Spleen (tissue), 11 donors: ENCODE results near the gene FILIP1L. TPM values are rescaled to one million over a fixed set of nuclear protein-coding genes. Genes with fewer than 3 reads are reported as not detected.

Source experiments
- DNase-seq: peaks from one replicate; pipeline ENCODE4 v3.0.0-alpha.2; 2020
- H3K27ac ChIP-seq, 8 donors: fragments of 200-600 bp; sonication (generic) in 7 of 8; 1 replicate in 4 of 8; 2 replicates in 4 of 8; pipeline versions ENCODE4 v1.5.0 to v1.8.0; 2016 to 2021; ENCODE audit warnings: inconsistent platforms in 4 of 8, mild to moderate bottlenecking in 4 of 8, moderate library complexity in 1 of 8
- H3K27me3 ChIP-seq, 7 donors: fragments of 200-600 bp; sonication (generic) in 6 of 7; replicated peaks in 1 of 7; 1 replicate in 4 of 7; 2 replicates in 3 of 7; pipeline versions ENCODE4 v1.5.0 to v1.8.0; 2016 to 2021; ENCODE audit warnings: inconsistent platforms in 3 of 7, mild to moderate bottlenecking in 1 of 7
- H3K36me3 ChIP-seq, 6 donors: fragments of 200-600 bp; sonication (generic) in 5 of 6; 1 replicate in 4 of 6; 2 replicates in 2 of 6; pipeline versions ENCODE4 v1.5.0 to v1.8.0; 2016 to 2021; ENCODE audit warnings: inconsistent platforms in 2 of 6
- H3K4me1 ChIP-seq, 6 donors: fragments of 200-600 bp; sonication (generic) in 5 of 6; 1 replicate in 3 of 6; 2 replicates in 3 of 6; pipeline versions ENCODE4 v1.5.0 to v1.8.0; 2016 to 2021; ENCODE audit warnings: inconsistent platforms in 3 of 6
- H3K4me3 ChIP-seq, 8 donors: fragments of 200-600 bp; sonication (generic) in 7 of 8; 1 replicate in 4 of 8; 2 replicates in 4 of 8; pipeline versions ENCODE4 v1.5.0 to v1.8.0; 2016 to 2021; ENCODE audit warnings: inconsistent platforms in 4 of 8, mild to moderate bottlenecking in 4 of 8, moderate library complexity in 2 of 8
- H3K9me3 ChIP-seq, 8 donors: fragments of 200-600 bp; sonication (generic) in 7 of 8; 1 replicate in 4 of 8; 2 replicates in 4 of 8; pipeline versions ENCODE4 v1.5.0 to v1.8.0; 2016 to 2021; ENCODE audit warnings: inconsistent platforms in 4 of 8
- POLR2A ChIP-seq, 3 donors: fragments of 450-650 bp; IDR thresholded peaks; one replicate each; pipeline ENCODE4 v1.5.1; 2017; ENCODE audit warnings: antibody characterized with exemption in 3 of 3, mild to moderate bottlenecking in 1 of 3
- POLR2AphosphoS5 ChIP-seq, 3 donors: sonication (generic); formaldehyde crosslinking; IDR thresholded peaks; one replicate each; pipeline ENCODE4 v1.5.1; 2017; ENCODE audit warnings: antibody characterized with exemption in 3 of 3
- WGBS, 5 donors: extraction: QIAGEN DNeasy Blood & Tissue Kit in 3 of 5; methylation state at CpG; one replicate each; pipeline versions ENCODE4 v1.1.5 to v1.1.7; 2013 to 2018; 5-methylcytosine and 5-hydroxymethylcytosine counted together
- intact Hi-C: fragments of 100-400 bp; cut with DNase I; formaldehyde crosslinking; loops from one replicate; pipeline ENCODE4 v1.15.0; 2023; ENCODE audit warnings: low total_unique reads
- polyA plus RNA-seq, 3 donors: library from polyadenylated mRNA; stranded (reverse); fragments of 200-250 nt; gene quantifications; one replicate each; pipeline ENCODE4 v1.2.1, GENCODE V29; 2013
- total RNA-seq, 7 donors: library from RNA; depleted of rRNA in 3 of 7; stranded (reverse); fragments of >200 nt in 3 of 7; fragmentation: NEBNext Ultra II Directional in 4 of 7; extraction: Animal tissue kit (Norgen Biotek cat#: 25700) in 4 of 7; gene quantifications; one replicate each; pipeline versions ENCODE4 v1.1.0 to v1.2.1, GENCODE V29; 2016 to 2021
- TF ChIP-seq, protein P1 (sequence below), 11 experiments: fragments of 200-600 bp in 7 of 11; fragments of 450-650 bp in 4 of 11; sonication (generic) in 4 of 11; IDR thresholded peaks in 8 of 11; conservative IDR thresholded peaks in 3 of 11; 1 replicate in 7 of 11; 2 replicates in 4 of 11; pipeline versions ENCODE4 v1.4.0 to v1.8.0; 2016 to 2021; ENCODE audit warnings: antibody characterized with exemption in 11 of 11, inconsistent platforms in 4 of 11, mild to moderate bottlenecking in 1 of 11
- donor health status: healthy with polysubstance abuse.
- donor health status: DM: no; HTN: no; CAD: no; lungs with moderate emphysema.
- donor health status: DM: no; HTN: no; CAD: no.
- donor health status: Bipolar disorder and iron deficiency.
- donor health status: healthy.
- donor health status: DM: no; HTN: no; CAD: no.
- donor health status: DM: yes; HTN: yes; CAD: no.

Gene FILIP1L
- total and polyA plus RNA-seq, 10 donors, result 11.1 to 47.7 (median 30.9) TPM

DNA sequence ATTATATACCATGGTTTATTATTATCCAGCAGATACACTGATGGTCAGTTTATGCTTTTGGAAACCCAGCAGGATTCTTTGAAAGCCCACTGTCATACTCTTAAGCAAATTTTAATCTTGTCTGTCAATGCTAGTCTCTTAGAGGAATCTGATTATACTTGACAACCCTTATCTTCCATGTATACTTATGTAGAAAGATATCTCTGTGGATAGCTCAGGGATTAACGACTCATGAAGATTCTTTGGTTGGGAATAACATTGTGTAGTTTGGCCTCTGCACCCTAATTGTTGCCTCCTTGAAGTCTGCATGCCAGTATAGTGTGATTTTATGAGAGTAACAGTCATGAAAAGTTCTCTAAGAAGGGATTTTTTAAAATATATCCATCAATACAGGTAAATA, 33.0 kb downstream of the FILIP1L start:
- H3K4me3 ChIP-seq, result no peak overlapping the region
- H3K36me3 ChIP-seq, result no peaks in the 10 kb centered on the region
- WGBS, 5 donors, result 79 to 90% (median 86%) methylated on average over 1 of the region's 1 CpG
- TF ChIP-seq POLR2AphosphoS5 (IDR thresholded peaks at IDR 0.05), result no peak
- TF ChIP-seq, protein P1, sequence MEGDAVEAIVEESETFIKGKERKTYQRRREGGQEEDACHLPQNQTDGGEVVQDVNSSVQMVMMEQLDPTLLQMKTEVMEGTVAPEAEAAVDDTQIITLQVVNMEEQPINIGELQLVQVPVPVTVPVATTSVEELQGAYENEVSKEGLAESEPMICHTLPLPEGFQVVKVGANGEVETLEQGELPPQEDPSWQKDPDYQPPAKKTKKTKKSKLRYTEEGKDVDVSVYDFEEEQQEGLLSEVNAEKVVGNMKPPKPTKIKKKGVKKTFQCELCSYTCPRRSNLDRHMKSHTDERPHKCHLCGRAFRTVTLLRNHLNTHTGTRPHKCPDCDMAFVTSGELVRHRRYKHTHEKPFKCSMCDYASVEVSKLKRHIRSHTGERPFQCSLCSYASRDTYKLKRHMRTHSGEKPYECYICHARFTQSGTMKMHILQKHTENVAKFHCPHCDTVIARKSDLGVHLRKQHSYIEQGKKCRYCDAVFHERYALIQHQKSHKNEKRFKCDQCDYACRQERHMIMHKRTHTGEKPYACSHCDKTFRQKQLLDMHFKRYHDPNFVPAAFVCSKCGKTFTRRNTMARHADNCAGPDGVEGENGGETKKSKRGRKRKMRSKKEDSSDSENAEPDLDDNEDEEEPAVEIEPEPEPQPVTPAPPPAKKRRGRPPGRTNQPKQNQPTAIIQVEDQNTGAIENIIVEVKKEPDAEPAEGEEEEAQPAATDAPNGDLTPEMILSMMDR (IDR thresholded peaks at IDR 0.05 in 8 of 11, conservative IDR thresholded peaks at IDR 0.05 in 3 of 11), result no peak
- no peak for TF ChIP-seq POLR2A (IDR thresholded peaks at IDR 0.05)
- no peaks in the 10 kb centered on the region for H3K9me3 ChIP-seq
- DNase-seq, result no peak
- no peak overlapping the region for H3K27ac ChIP-seq
- peaks cover 0 to 23% (median 6%) of the 10 kb centered on the region in 6 donors for H3K4me1 ChIP-seq
- intact Hi-C loops, result no loop called here
- H3K27me3 ChIP-seq, result no peaks in the 10 kb centered on the region

DNA sequence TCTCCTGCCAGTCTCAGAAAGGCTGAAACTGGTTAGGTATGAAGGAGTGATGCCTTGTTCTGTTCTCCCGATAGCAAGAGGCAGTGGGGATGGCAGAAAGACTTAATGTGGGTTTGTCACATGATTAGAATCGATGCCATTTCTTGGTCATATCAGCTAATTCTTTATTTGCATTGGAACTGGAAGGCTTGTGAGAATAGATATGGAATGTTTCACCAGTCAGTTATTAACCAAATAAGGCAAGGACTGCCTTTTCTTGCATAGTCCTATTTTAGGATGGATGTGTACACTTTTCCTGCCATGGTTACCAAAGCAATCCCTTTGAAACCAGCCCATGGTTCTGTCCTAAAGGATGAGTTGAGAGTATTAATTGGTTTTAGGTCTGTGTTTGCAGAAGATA, 33.7 kb downstream of the FILIP1L start:
- H3K27ac ChIP-seq, result no peak overlapping the region
- H3K9me3 ChIP-seq, result no peaks in the 10 kb centered on the region
- 90 to 99% (median 96%) methylated on average over 2 of the region's 2 CpGs for WGBS, 5 donors
- TF ChIP-seq POLR2A (IDR thresholded peaks at IDR 0.05), result no peak
- TF ChIP-seq, protein P1 (IDR thresholded peaks at IDR 0.05 in 8 of 11, conservative IDR thresholded peaks at IDR 0.05 in 3 of 11), result no peak
- no peak for TF ChIP-seq POLR2AphosphoS5 (IDR thresholded peaks at IDR 0.05)
- peaks cover 0 to 29% (median 9%) of the 10 kb centered on the region in 6 donors for H3K4me1 ChIP-seq
- no peaks in the 10 kb centered on the region for H3K36me3 ChIP-seq
- intact Hi-C loops, result no loop called here
- H3K27me3 ChIP-seq, result no peaks in the 10 kb centered on the region
- DNase-seq, result no peak
- no peak overlapping the region for H3K4me3 ChIP-seq

DNA sequence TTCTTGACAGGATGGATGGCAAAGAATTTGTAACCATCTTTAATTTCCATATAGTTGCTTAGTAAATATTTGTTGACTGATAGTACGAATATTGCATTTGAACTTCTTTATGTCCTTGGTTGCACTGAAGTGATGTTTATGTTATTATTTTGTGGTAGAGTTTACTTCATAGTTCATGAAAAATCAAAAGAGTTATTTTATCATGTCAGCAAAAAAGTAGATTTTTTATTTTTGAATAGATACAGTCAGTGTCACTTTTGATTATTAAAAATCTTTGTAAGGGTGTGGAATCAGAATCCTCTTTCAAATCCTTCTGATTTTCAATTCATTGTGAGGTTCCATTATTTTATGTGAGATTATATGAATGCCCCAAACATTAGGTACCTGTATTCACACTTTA, 35.0 kb downstream of the FILIP1L start:
- intact Hi-C loops, result no loop called here
- H3K27ac ChIP-seq, result no peak overlapping the region
- no peaks in the 10 kb centered on the region for H3K9me3 ChIP-seq
- no peaks in the 10 kb centered on the region for H3K36me3 ChIP-seq
- H3K4me3 ChIP-seq, result no peak overlapping the region
- H3K4me1 ChIP-seq, result peaks cover 0 to 31% (median 12%) of the 10 kb centered on the region in 6 donors
- TF ChIP-seq POLR2A (IDR thresholded peaks at IDR 0.05) (no peak), POLR2AphosphoS5 (IDR thresholded peaks at IDR 0.05) (no peak)
- TF ChIP-seq, protein P1 (IDR thresholded peaks at IDR 0.05 in 8 of 11, conservative IDR thresholded peaks at IDR 0.05 in 3 of 11), result no peak
- no peaks in the 10 kb centered on the region for H3K27me3 ChIP-seq
- 91 to 100% (median 97%) methylated on average over 1 of the region's 1 CpG for WGBS, 5 donors
- DNase-seq, result no peak

DNA sequence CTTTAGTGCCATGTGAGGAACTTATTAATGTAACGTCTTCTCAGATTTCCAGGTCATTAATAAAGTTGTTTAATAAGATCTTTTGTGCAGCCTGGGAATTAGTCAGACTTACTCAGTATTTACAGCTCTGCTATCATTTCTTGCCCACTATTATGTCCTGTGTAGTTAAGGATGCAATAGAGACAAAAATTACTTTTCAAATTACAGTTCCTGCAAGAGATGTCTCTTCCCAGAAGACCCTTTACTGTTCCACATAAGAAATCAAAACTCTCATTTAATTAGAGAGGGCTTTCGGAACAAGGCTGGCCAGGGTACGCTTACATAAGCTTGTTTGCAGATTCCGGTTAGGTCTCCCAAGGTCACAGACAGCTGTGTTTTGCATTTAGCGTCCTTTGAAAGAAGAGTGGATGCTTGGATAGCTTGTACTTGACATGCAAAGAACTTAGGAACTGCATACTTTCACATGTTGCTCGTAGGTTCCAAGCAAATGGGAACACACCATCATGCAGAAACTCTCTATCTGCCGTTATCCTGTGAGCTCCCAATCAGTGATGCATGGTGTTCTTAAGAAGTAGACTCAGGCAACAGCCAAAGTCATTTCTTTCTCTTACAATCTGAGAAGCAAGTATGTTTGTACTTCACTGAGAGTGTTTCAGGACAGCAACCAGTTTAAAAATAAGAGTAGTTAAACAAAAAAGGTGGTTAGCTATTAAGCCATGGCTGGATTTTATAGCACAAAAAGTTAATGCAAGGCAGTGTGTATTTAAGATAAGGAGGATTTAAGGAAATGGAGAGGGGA, 37.4 kb downstream of the FILIP1L start:
- H3K4me3 ChIP-seq, result no peak overlapping the region
- no peak for TF ChIP-seq POLR2AphosphoS5 (IDR thresholded peaks at IDR 0.05)
- TF ChIP-seq, protein P1 (IDR thresholded peaks at IDR 0.05 in 8 of 11, conservative IDR thresholded peaks at IDR 0.05 in 3 of 11), result no peak
- no peak for TF ChIP-seq POLR2A (IDR thresholded peaks at IDR 0.05)
- WGBS, 5 donors, result 69 to 84% (median 73%) methylated on average over 7 of the region's 7 CpGs
- H3K9me3 ChIP-seq, result no peaks in the 10 kb centered on the region
- intact Hi-C loops, result no loop called here
- no peak for DNase-seq
- H3K36me3 ChIP-seq, result no peaks in the 10 kb centered on the region
- H3K27me3 ChIP-seq, result no peaks in the 10 kb centered on the region
- peaks cover 8 to 50% (median 33%) of the 10 kb centered on the region in 6 donors for H3K4me1 ChIP-seq
- peak overlapping the region in 1 of 8 donors; percentile 16 for H3K27ac ChIP-seq
